Adipocyte (in vitro differentiated cells): ENCODE measurements around the gene WNT6.

ENCODE experiments used
- DNase-seq: peaks from one replicate; pipeline ENCODE4 v3.0.0-alpha.2; 2015; ENCODE audit warnings: low read depth
- H3K27me3 ChIP-seq: replicated peaks from 2 replicates; pipeline ENCODE4 v1.7.0; 2013; ENCODE audit warnings: mild to moderate bottlenecking, low read length, moderate library complexity; ENCODE audit not compliant: control insufficient read depth, insufficient read depth
- H3K36me3 ChIP-seq: 2 replicates; pipeline ENCODE4 v1.7.0; 2013; ENCODE audit warnings: low read length, mild to moderate bottlenecking, moderate library complexity; ENCODE audit not compliant: control insufficient read depth, insufficient read depth, severe bottlenecking
- H3K4me1 ChIP-seq: 2 replicates; pipeline ENCODE4 v1.7.0; 2013; ENCODE audit warnings: mild to moderate bottlenecking, low read length, moderate library complexity; ENCODE audit not compliant: control insufficient read depth, insufficient read depth
- H3K4me3 ChIP-seq: 2 replicates; pipeline ENCODE4 v1.7.0; 2013; ENCODE audit warnings: mild to moderate bottlenecking, low read length, moderate library complexity
- H3K9ac ChIP-seq: 2 replicates; pipeline ENCODE4 v1.7.0; 2013; ENCODE audit warnings: mild to moderate bottlenecking, low read length, moderate library complexity
- H3K9me3 ChIP-seq: 2 replicates; pipeline ENCODE4 v1.7.0; 2013; ENCODE audit warnings: mild to moderate bottlenecking, low read length, moderate library complexity; ENCODE audit not compliant: control insufficient read depth

The WNT6 gene

DNA sequence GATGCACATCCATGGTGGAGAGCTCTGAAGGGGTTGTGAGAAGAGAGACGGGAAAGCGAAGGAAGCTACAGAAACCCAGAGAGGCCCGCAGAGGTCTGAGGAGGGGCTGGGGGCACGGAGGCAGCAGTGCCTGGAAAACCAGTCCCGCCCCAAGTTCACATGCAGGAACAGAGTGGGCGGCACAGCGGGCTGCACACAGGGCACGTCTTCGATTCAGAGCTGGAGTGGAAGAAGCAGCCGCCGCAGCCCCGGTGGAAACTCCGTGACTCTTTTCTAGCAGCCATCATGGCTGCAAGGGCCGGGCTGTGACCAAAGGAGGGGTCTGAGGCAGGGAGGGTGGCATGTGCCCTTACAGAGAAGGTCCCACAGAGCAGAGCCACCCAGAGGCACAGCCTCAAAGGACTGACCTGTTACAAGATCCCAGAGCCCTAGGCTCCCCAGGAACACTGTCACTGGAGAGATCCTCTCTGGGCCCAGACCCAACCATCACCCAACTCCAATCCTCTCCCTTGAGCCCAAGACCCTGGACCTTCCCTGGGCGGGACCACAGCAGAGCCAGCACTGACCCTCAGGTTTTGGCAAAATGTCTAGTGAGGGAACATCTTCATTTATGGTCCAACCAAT is 38.7 kb upstream of the WNT6 start:
- Histone ChIP-seq H3K27me3 (peaks cover 11% of the 10 kb centered on the region), H3K4me3 (no peak overlapping the region), H3K9me3 (no peaks in the 10 kb centered on the region), H3K4me1 (no peaks in the 10 kb centered on the region), H3K9ac (no peak overlapping the region), H3K36me3 (peaks cover 4% of the 10 kb centered on the region)
- no peak for DNase-seq

DNA sequence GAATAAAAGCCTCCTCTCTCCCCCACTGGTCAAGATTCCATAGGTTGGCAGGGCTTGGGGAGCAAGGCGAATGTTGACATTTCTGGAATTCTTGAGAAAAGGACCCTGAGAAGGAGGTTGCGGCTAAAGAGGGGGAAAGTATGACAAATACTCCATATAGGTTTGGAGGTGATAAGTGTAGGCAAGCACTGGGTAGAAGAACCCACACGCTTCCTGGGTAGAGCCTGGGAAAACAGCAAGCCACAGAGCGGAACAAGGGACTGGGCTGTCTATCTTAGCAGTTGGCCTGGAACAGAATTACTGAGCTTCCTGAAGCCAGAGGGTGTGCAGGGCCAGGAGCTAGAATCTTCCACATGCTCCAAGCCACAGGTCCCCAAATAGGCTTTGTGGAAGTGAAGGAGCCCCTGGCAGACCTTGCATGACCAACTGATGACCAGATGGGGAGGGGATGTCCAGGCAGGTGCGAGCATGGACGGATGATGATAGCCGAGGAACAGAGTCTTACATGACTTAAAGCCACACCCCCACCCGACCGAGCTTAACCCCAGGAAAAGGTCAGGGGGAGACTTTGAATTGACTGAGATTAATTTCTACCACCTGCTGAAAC is 37.9 kb upstream of the WNT6 start:
- H3K36me3 ChIP-seq, result peaks cover under 1% of the 10 kb centered on the region
- no peak for DNase-seq
- H3K4me3 ChIP-seq, result no peak overlapping the region
- H3K9ac ChIP-seq, result no peak overlapping the region
- H3K9me3 ChIP-seq, result no peaks in the 10 kb centered on the region
- H3K27me3 ChIP-seq, result peaks cover 11% of the 10 kb centered on the region
- H3K4me1 ChIP-seq, result no peaks in the 10 kb centered on the region

DNA sequence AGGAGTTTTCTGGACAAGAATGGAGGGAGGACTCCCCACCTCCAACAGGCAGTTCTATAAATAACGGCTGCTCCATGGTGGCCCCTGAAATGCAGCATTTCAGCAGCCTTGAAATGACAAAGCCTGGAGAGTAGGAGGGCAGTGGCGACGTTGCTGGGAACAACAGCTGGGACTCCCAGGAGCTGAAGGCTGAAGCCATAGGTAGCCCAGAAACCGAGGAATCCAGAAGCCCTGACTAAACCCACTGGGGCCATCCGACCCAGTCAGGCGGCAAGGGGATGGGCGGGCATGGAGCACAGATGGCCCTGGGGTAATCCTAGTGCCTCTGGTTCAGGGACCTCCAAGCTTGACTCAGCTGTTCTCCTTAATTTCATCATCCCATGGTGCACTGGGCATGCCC is 37.0 kb upstream of the WNT6 start:
- no peak overlapping the region for H3K9ac ChIP-seq
- H3K27me3 ChIP-seq, result peaks cover 11% of the 10 kb centered on the region
- no peaks in the 10 kb centered on the region for H3K36me3 ChIP-seq
- H3K4me3 ChIP-seq, result no peak overlapping the region
- no peaks in the 10 kb centered on the region for H3K9me3 ChIP-seq
- DNase-seq, result no peak
- no peaks in the 10 kb centered on the region for H3K4me1 ChIP-seq

DNA sequence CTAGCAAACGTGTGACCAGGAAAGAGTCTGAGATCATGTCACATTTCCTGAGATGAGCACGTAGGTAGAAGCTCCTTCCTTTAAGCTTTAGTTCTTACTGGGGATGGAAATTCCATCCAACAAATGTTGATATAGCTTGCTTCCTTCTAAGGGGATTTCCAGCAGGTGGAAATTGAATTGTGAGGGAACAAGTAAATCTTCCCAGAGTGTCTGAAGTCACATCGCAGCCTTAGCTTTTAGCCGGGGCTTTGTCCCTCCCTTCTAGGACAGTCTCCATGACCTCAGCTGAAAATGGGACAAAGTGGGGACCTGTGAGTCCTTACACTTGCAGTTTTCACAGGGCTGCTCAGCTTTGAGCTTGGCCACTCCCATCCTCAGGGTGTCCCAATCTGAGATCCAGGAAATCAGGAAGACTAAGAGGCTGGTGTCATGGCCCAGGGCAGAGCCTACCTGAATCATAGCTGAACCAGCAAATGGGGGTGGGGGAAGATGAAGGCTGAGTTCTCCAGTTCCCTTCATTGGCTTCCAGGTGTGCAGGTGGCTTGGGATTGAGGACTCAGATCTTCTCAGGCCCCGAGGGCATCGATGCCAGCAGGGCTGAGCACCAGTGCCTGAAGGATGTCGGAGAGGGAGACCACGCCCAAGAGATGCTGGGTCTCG is 36.3 kb upstream of the WNT6 start:
- H3K36me3 ChIP-seq, result no peaks in the 10 kb centered on the region
- no peak overlapping the region for H3K4me3 ChIP-seq
- H3K4me1 ChIP-seq, result no peaks in the 10 kb centered on the region
- DNase-seq, result no peak
- no peaks in the 10 kb centered on the region for H3K9me3 ChIP-seq
- peaks cover 11% of the 10 kb centered on the region for H3K27me3 ChIP-seq
- no peak overlapping the region for H3K9ac ChIP-seq

DNA sequence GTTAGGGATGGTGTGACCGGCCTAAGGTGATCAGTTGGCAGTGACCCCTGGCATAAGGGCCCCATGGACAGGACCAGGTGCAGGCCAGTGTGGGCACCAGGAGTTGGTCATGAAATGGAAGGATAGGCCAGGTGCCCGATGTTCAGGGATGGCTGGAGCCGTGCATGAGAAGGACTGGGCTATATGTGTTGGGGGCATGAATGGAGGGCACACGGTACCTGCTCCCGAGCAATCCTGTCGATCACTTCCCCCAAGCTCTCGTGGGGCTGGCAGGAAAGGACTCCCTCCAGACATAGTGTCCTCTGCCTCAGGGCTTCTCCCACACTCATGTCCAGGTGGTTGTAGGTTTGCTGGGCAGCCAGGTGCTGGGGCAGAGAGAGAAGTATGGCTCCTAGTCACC is 35.6 kb upstream of the WNT6 start:
- Histone ChIP-seq H3K9ac (no peak overlapping the region), H3K27me3 (peaks cover 11% of the 10 kb centered on the region), H3K9me3 (no peaks in the 10 kb centered on the region)

GRCh38 chr2:218826791-218827190 is 32.8 kb upstream of the WNT6 start:
- DNase-seq, result no peak
- H3K4me3 ChIP-seq, result no peak overlapping the region
- H3K4me1 ChIP-seq, result peaks cover 7% of the 10 kb centered on the region
- peaks cover 6% of the 10 kb centered on the region for H3K27me3 ChIP-seq
- H3K9me3 ChIP-seq, result no peaks in the 10 kb centered on the region
- H3K9ac ChIP-seq, result no peak overlapping the region
- H3K36me3 ChIP-seq, result no peaks in the 10 kb centered on the region

More for the DNA sequence above, 35.6 kb upstream of the WNT6 start:
- Histone ChIP-seq H3K4me3 (no peak overlapping the region), H3K4me1 (no peaks in the 10 kb centered on the region), H3K36me3 (no peaks in the 10 kb centered on the region)
- DNase-seq, result no peak

- no peak overlapping the region for H3K9ac ChIP-seq
- H3K36me3 ChIP-seq, result no peaks in the 10 kb centered on the region
- peaks cover 18% of the 10 kb centered on the region for H3K4me1 ChIP-seq
- H3K27me3 ChIP-seq, result peaks cover 6% of the 10 kb centered on the region
- no peak overlapping the region for H3K4me3 ChIP-seq
- no peaks in the 10 kb centered on the region for H3K9me3 ChIP-seq
- DNase-seq, result no peak
Measured at GRCh38 chr2:218827701-218828476, 31.7 kb upstream of the WNT6 start.

- Histone ChIP-seq H3K4me1 (peaks cover 22% of the 10 kb centered on the region), H3K36me3 (no peaks in the 10 kb centered on the region), H3K9me3 (no peaks in the 10 kb centered on the region), H3K9ac (no peak overlapping the region), H3K4me3 (no peak overlapping the region), H3K27me3 (peaks cover 6% of the 10 kb centered on the region)
- no peak for DNase-seq
Measured at GRCh38 chr2:218828477-218828778, 31.2 kb upstream of the WNT6 start.

GRCh38 chr2:218829868-218830451 is 29.6 kb upstream of the WNT6 start:
- Histone ChIP-seq H3K9me3 (no peaks in the 10 kb centered on the region), H3K36me3 (no peaks in the 10 kb centered on the region), H3K4me3 (no peak overlapping the region), H3K4me1 (peaks cover 22% of the 10 kb centered on the region), H3K9ac (no peak overlapping the region), H3K27me3 (peaks cover 2% of the 10 kb centered on the region)
- no peak for DNase-seq

- DNase-seq, result no peak
- no peaks in the 10 kb centered on the region for H3K9me3 ChIP-seq
- no peak overlapping the region for H3K4me3 ChIP-seq
- H3K4me1 ChIP-seq, result peaks cover 22% of the 10 kb centered on the region
- H3K27me3 ChIP-seq, result peaks cover 3% of the 10 kb centered on the region
- no peaks in the 10 kb centered on the region for H3K36me3 ChIP-seq
- no peak overlapping the region for H3K9ac ChIP-seq
Measured at GRCh38 chr2:218830526-218831306, 28.9 kb upstream of the WNT6 start.
